Natural killer cell (primary cell): ENCODE results near the gene MIXL1. TPM values are rescaled to one million over a fixed set of nuclear protein-coding genes. Genes with fewer than 3 reads are reported as not detected.

ENCODE experiments used
- ATAC-seq, 3 donors: fragments of 150-1000 bp in 2 of 3; fragments of 200-7000 bp in 1 of 3; cut with Tn5 transposase; 1 replicate in 1 of 3; 2 replicates in 2 of 3; pipeline ENCODE4 v1.10.0; 2021; ENCODE audit warnings: mild to moderate bottlenecking in 2 of 3, moderate library complexity in 2 of 3
- DNase-seq, 2 donors: peaks; one replicate each; pipeline versions ENCODE4 v3.0.0 to v3.0.0-alpha.2; 2013 to 2021; ENCODE audit warnings: mixed read lengths in 1 of 2
- H3K27ac ChIP-seq: one replicate; pipeline ENCODE4 v1.5.1; 2013; ENCODE audit warnings: mild to moderate bottlenecking, low read length
- H3K27me3 ChIP-seq: one replicate; pipeline ENCODE4 v1.6.1; 2013; ENCODE audit warnings: low read length; ENCODE audit not compliant: control insufficient read depth, insufficient read depth
- H3K36me3 ChIP-seq: one replicate; pipeline ENCODE4 v1.6.1; 2013; ENCODE audit warnings: low read length; ENCODE audit not compliant: control insufficient read depth, insufficient read depth
- H3K4me1 ChIP-seq: one replicate; pipeline ENCODE4 v1.6.1; 2013; ENCODE audit warnings: low read length; ENCODE audit not compliant: control insufficient read depth, insufficient read depth
- H3K4me3 ChIP-seq: one replicate; pipeline ENCODE4 v1.5.1; 2013; ENCODE audit warnings: low read length
- H3K9me3 ChIP-seq: one replicate; pipeline ENCODE4 v1.6.1; 2013; ENCODE audit warnings: low read length; ENCODE audit not compliant: control insufficient read depth, insufficient read depth
- H3K27ac Mint-ChIP-seq, 2 donors: one replicate each; pipeline ENCODE4 v1.8.0; 2022; ENCODE audit warnings: mild to moderate bottlenecking in 2 of 2, mixed read lengths in 2 of 2, moderate library complexity in 1 of 2
- H3K27me3 Mint-ChIP-seq, 2 donors: one replicate each; pipeline ENCODE4 v1.8.0; 2022; ENCODE audit warnings: low read depth in 2 of 2, mixed read lengths in 2 of 2
- H3K36me3 Mint-ChIP-seq: one replicate; pipeline ENCODE4 v1.8.0; 2022; ENCODE audit warnings: mixed read lengths
- H3K4me1 Mint-ChIP-seq, 2 donors: one replicate each; pipeline ENCODE4 v1.8.0; 2022; ENCODE audit warnings: mixed read lengths in 2 of 2
- H3K4me3 Mint-ChIP-seq: one replicate; pipeline ENCODE4 v1.8.0; 2022; ENCODE audit warnings: mild to moderate bottlenecking, moderate library complexity, mixed read lengths
- H3K9me3 Mint-ChIP-seq, 2 donors: one replicate each; pipeline ENCODE4 v1.8.0; 2022; ENCODE audit warnings: mixed read lengths in 2 of 2
- CTCF ChIP-seq: fragments of 200-600 bp; IDR thresholded peaks from one replicate; pipeline ENCODE4 v1.8.0; 2022; ENCODE audit warnings: antibody characterized with exemption
- WGBS: methylation state at CpG from one replicate; pipeline ENCODE4 v1.1.7; 2013; ENCODE audit warnings: missing lambda C conversion rate; ENCODE audit not compliant: insufficient coverage; 5-methylcytosine and 5-hydroxymethylcytosine counted together
- intact Hi-C: fragments of 100-400 bp; cut with micrococcal nuclease; formaldehyde crosslinking; loops from one replicate; pipeline ENCODE4 v1.14.2; 2022
- total RNA-seq, 4 donors: library from RNA; stranded (reverse); fragments of 120-200 nt in 1 of 4; gene quantifications; one replicate each; pipeline versions ENCODE4 v1.2.3 to v1.2.4, GENCODE V29; 2013 to 2022

MIXL1 gene
- total RNA-seq, 3 donors from 2014 or later (not counting 1 experiment from before 2014, with no cell fraction given): 0.58 TPM; not detected in 2

DNA sequence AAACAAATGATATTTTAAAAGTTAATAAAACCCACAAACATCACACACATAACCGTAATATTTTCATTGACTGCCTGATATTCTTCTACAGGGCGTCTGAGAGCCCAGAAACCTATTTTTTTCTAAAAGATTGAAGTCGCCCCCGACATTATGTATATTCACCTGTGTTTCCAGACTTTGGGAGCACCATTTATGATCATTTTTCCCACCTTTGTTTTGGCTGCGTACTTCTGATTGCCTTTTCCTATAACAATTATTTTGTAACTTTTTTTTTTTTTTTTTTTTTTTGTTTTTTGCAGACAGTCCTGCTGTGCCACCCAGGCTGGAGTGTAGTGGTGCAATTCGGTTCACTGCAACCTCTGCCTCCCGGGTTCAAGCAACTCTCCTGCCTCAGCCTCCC is 36.1 kb upstream of the MIXL1 start:
- no peak for TF ChIP-seq CTCF
- Histone ChIP-seq H3K4me1 (peaks cover 24% of the 10 kb centered on the region), H3K4me3 (no peak overlapping the region), H3K27ac (no peak overlapping the region), H3K27me3 (no peaks in the 10 kb centered on the region), H3K9me3 (no peaks in the 10 kb centered on the region), H3K36me3 (no peaks in the 10 kb centered on the region)
- H3K4me3 Mint-ChIP-seq: peak overlapping the region; percentile 91
- H3K27ac Mint-ChIP-seq: peak overlapping the region; percentile 91 to 92
- no peak for ATAC-seq
- H3K27me3 Mint-ChIP-seq: no peaks in the 10 kb centered on the region
- intact Hi-C loops: loop anchor here (2.0 to 10.0 kb wide), 4 partner anchors 65 to 723 kb away; partner anchors contain the start of genes LIN9 and PARP1
- 86% methylated on average over 7 of the region's 7 CpGs for WGBS
- H3K9me3 Mint-ChIP-seq: no peaks in the 10 kb centered on the region
- no peaks in the 10 kb centered on the region for H3K36me3 Mint-ChIP-seq
- H3K4me1 Mint-ChIP-seq: peaks cover 30 to 33% of the 10 kb centered on the region in 2 donors
- DNase-seq: no peak

GRCh38 chr1:226195144-226195543 is 28.3 kb upstream of the MIXL1 start:
- no peak for ATAC-seq
- intact Hi-C loops: loop anchor here (5.0 kb wide), 1 partner anchor 128 kb away; no protein-coding TSS in a partner anchor
- no peak for DNase-seq
- Mint-ChIP-seq H3K4me3 (no peak overlapping the region), H3K36me3 (no peaks in the 10 kb centered on the region), H3K27me3 (peaks cover 0 to 11% of the 10 kb centered on the region in 2 donors), H3K9me3 (no peaks in the 10 kb centered on the region), H3K4me1 (peaks cover 0 to 5% of the 10 kb centered on the region in 2 donors), H3K27ac (no peak overlapping the region)
- Histone ChIP-seq H3K27me3 (no peaks in the 10 kb centered on the region), H3K4me1 (no peaks in the 10 kb centered on the region), H3K4me3 (no peak overlapping the region), H3K36me3 (no peaks in the 10 kb centered on the region), H3K27ac (no peak overlapping the region), H3K9me3 (no peaks in the 10 kb centered on the region)
- 96% methylated on average over 1 of the region's 1 CpG for WGBS
- TF ChIP-seq CTCF: no peak

- intact Hi-C loops: loop anchor here (5.0 kb wide), 1 partner anchor 133 kb away; no protein-coding TSS in a partner anchor
Measured at GRCh38 chr1:226199971-226200370, 23.5 kb upstream of the MIXL1 start.

More at GRCh38 chr1:226199971-226200370, 23.5 kb upstream of the MIXL1 start:
- H3K27me3 Mint-ChIP-seq: peaks cover 0 to 16% of the 10 kb centered on the region in 2 donors
- H3K4me1 ChIP-seq: no peaks in the 10 kb centered on the region
- no peak overlapping the region for H3K4me3 ChIP-seq
- no peak overlapping the region for H3K27ac Mint-ChIP-seq
- no peaks in the 10 kb centered on the region for H3K9me3 Mint-ChIP-seq
- H3K36me3 ChIP-seq: no peaks in the 10 kb centered on the region
- no peak for ATAC-seq
- peaks cover 0 to 5% of the 10 kb centered on the region in 2 donors for H3K4me1 Mint-ChIP-seq
- no peak for DNase-seq
- no peak overlapping the region for H3K4me3 Mint-ChIP-seq
- no peak for TF ChIP-seq CTCF
- H3K27ac ChIP-seq: no peak overlapping the region
- H3K36me3 Mint-ChIP-seq: no peaks in the 10 kb centered on the region
- WGBS: 76% methylated on average over 2 of the region's 2 CpGs
- no peaks in the 10 kb centered on the region for H3K27me3 ChIP-seq
- H3K9me3 ChIP-seq: no peaks in the 10 kb centered on the region
